ENCODE data around the gene TEDC1. TPM values are rescaled to one million over a fixed set of nuclear protein-coding genes. Genes with fewer than 3 reads are reported as not detected.

TEDC1 gene
- polyA plus RNA-seq, 1 of the 3 experiments (the other 2 are of a cell fraction) = 13.4 TPM

DNA sequence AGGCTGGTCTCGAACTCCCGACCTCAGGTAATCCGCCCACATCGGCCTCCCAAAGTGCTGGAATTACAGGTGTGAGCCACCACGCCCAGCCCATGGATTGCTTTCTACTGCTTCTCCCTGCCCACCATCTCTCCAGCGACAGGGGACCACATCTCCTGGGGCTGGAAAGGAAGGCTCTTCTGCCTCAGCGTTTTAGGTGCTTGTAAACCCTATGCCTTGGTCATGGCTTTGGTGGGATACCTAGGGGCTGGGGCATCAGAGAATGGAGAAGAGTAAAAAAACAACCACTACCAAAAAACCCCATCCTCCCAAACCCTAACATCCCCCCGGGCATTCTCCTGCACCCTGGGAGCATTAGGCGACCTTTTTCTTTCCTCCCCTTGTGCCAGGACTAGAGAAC, 34.3 kb downstream of the TEDC1 start:
- Histone ChIP-seq H3K9me2 (no peaks in the 10 kb centered on the region), H3K36me3 (replicated peaks in 1 of 2; ENCODE audit: control insufficient read depth in 1 of 2, insufficient read depth in 2 of 2, low read length in 1 of 2) (no peaks in the 10 kb centered on the region), H3F3A (replicated peaks; ENCODE audit: insufficient read depth) (peaks cover 19% of the 10 kb centered on the region), H3K4me1 (ENCODE audit: control insufficient read depth in 1 of 2, insufficient read depth in 2 of 2, low read depth in 1 of 2, low read length in 1 of 2) (peaks cover 4 to 17% of the 10 kb centered on the region in 2 experiments; a peak in 2 of 4 replicates), H2AFZ (ENCODE audit: low read depth) (no peak overlapping the region; the same call in 1 of the 2 replicates), H3K27ac (ENCODE audit: low read depth in 2 of 2, low read length in 1 of 2) (no peak overlapping the region), H4K20me1 (ENCODE audit: insufficient read depth) (no peaks in the 10 kb centered on the region), H3K4me3 (ENCODE audit: low read depth in 2 of 2, low read length in 1 of 2) (no peak overlapping the region), H3K79me2 (ENCODE audit: insufficient read depth) (no peaks in the 10 kb centered on the region), H3K4me2 (no peak overlapping the region), H3K9me3 (no peaks in the 10 kb centered on the region), H3K9ac (no peak overlapping the region), H3K27me3 (ENCODE audit: insufficient read depth) (no peaks in the 10 kb centered on the region; the same call in 1 of the 2 replicates)
- ChIA-PET POLR2A (no interaction called here), CTCF (interaction anchor here (1.4 to 5.8 kb wide), 4 partner anchors 13 to 155 kb away, joined by 3 to 61 read pairs (median 28); partner anchors contain the start of gene TEDC1)
- WGBS (ENCODE audit: low lambda C conversion rate) = 74% methylated on average over 7 of the region's 9 CpGs
- no peak for DNase-seq
- no peak for TF ChIP-seq EZH2phosphoT487 (IDR thresholded peaks at IDR 0.05; ENCODE audit: borderline replicate concordance, low read depth)
- no peak for TF ChIP-seq RXRA (IDR thresholded peaks at IDR 0.05; ENCODE audit: borderline replicate concordance, low read depth)
- TF ChIP-seq TAF1 (IDR thresholded peaks at IDR 0.05; ENCODE audit: borderline replicate concordance, low read depth, low read length) = no peak
- TF ChIP-seq, protein P1, sequence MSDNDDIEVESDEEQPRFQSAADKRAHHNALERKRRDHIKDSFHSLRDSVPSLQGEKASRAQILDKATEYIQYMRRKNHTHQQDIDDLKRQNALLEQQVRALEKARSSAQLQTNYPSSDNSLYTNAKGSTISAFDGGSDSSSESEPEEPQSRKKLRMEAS (IDR thresholded peaks at IDR 0.05; ENCODE audit: low read depth) = no peak
- TF ChIP-seq MEF2A (IDR thresholded peaks at IDR 0.05; ENCODE audit: borderline replicate concordance, low read depth) = no peak
- no peak for TF ChIP-seq FOSL2 (IDR thresholded peaks at IDR 0.05; ENCODE audit: borderline replicate concordance, low read depth)
- TF ChIP-seq CHD2 (IDR thresholded peaks at IDR 0.05; ENCODE audit: low read length, partially characterized antibody) = no peak
- TF ChIP-seq, protein P2, sequence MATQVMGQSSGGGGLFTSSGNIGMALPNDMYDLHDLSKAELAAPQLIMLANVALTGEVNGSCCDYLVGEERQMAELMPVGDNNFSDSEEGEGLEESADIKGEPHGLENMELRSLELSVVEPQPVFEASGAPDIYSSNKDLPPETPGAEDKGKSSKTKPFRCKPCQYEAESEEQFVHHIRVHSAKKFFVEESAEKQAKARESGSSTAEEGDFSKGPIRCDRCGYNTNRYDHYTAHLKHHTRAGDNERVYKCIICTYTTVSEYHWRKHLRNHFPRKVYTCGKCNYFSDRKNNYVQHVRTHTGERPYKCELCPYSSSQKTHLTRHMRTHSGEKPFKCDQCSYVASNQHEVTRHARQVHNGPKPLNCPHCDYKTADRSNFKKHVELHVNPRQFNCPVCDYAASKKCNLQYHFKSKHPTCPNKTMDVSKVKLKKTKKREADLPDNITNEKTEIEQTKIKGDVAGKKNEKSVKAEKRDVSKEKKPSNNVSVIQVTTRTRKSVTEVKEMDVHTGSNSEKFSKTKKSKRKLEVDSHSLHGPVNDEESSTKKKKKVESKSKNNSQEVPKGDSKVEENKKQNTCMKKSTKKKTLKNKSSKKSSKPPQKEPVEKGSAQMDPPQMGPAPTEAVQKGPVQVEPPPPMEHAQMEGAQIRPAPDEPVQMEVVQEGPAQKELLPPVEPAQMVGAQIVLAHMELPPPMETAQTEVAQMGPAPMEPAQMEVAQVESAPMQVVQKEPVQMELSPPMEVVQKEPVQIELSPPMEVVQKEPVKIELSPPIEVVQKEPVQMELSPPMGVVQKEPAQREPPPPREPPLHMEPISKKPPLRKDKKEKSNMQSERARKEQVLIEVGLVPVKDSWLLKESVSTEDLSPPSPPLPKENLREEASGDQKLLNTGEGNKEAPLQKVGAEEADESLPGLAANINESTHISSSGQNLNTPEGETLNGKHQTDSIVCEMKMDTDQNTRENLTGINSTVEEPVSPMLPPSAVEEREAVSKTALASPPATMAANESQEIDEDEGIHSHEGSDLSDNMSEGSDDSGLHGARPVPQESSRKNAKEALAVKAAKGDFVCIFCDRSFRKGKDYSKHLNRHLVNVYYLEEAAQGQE (IDR thresholded peaks at IDR 0.05; ENCODE audit: low read depth, low read length) = no peak
- TF ChIP-seq, protein P3, sequence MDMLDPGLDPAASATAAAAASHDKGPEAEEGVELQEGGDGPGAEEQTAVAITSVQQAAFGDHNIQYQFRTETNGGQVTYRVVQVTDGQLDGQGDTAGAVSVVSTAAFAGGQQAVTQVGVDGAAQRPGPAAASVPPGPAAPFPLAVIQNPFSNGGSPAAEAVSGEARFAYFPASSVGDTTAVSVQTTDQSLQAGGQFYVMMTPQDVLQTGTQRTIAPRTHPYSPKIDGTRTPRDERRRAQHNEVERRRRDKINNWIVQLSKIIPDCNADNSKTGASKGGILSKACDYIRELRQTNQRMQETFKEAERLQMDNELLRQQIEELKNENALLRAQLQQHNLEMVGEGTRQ (IDR thresholded peaks at IDR 0.05; ENCODE audit: borderline replicate concordance, low read depth, low read length) = no peak
- TF ChIP-seq ELF1 (IDR thresholded peaks at IDR 0.05) = no peak
- no peak for TF ChIP-seq SMC3 (IDR thresholded peaks at IDR 0.05; ENCODE audit: low read depth, low read length)
- TF ChIP-seq GATA2 (CRISPR knock-in tag; IDR thresholded peaks at IDR 0.05) = no peak
- TF ChIP-seq, protein P4, sequence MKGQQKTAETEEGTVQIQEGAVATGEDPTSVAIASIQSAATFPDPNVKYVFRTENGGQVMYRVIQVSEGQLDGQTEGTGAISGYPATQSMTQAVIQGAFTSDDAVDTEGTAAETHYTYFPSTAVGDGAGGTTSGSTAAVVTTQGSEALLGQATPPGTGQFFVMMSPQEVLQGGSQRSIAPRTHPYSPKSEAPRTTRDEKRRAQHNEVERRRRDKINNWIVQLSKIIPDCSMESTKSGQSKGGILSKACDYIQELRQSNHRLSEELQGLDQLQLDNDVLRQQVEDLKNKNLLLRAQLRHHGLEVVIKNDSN (IDR thresholded peaks at IDR 0.05; ENCODE audit: borderline replicate concordance, low read depth) = no peak

Measured in SK-N-SH (cell line).